HL-60/S4 treated with retinoic acid at 250 ng/mL for 4 days and 3 days (cell line): Measurements from ENCODE around the gene NMNAT2.
"Not testable (repeated sequence)": the region's sequence is repeated elsewhere in the genome, so short reads cannot be mapped to it uniquely, and the experiment has no call there.

ENCODE experiments used
- in situ Hi-C: fragments of 300-500 bp; cut with MboI; formaldehyde crosslinking; loops from 2 replicates; pipeline ENCODE4 v1.7.0; 2022; ENCODE audit warnings: low sequenced_read_pairs

The NMNAT2 gene

DNA sequence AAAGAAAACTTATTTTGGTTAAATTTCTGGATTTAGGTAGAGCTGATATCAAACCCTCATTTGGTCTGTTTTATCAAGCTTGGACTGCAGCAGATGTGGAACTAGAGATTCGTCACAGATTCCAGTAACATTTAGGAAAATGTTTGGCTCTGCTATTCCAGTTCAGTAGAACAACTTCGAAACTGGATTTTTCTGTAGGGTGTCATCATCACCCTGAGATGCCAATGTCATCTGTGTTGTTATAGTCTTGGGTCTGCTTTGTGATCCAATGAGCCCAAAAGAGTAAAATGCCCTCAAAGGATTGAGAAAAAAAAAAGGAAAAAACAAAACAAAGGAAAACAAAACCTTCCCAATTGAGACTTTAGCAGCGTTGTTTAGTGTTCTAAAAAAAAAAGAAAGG, 176.7 kb downstream of the NMNAT2 start:
- in situ Hi-C loops = no loop called here

DNA sequence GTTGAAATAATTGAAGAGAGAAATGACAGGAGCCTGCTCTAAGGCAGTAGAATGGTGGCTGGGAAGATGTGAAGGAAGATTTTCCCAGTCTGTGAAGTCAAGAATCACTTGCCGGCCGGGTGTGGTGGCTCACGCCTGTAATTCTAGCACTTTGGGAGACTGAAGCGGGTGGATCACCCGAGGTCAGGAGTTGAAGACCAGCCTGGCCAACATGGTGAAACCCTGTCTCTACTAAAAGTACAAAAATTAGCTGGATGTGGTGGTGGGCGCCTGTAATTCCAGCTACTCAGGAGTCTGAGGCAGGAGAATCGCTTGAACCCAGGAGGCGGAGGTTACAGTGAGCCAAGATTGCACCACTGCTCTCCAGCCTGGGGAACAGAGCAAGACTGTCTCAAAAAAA, 177.3 kb downstream of the NMNAT2 start:
- in situ Hi-C loops = not testable (repeated sequence)

DNA sequence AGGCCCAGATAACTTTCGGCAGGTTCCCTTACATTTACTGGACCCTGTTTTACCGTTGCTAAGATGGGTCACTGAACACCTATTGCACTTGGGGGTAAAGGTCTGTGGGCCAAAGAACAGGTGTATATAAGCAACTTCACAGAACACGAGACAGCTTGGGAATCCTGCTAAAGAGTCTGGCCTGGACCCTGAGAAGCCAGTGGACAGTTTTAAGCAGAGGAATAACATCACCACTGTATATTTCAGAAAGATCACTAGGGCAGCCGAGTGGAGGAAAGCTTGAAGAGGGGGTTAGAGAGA, 177.7 kb downstream of the NMNAT2 start:
- in situ Hi-C loops = no loop called here

DNA sequence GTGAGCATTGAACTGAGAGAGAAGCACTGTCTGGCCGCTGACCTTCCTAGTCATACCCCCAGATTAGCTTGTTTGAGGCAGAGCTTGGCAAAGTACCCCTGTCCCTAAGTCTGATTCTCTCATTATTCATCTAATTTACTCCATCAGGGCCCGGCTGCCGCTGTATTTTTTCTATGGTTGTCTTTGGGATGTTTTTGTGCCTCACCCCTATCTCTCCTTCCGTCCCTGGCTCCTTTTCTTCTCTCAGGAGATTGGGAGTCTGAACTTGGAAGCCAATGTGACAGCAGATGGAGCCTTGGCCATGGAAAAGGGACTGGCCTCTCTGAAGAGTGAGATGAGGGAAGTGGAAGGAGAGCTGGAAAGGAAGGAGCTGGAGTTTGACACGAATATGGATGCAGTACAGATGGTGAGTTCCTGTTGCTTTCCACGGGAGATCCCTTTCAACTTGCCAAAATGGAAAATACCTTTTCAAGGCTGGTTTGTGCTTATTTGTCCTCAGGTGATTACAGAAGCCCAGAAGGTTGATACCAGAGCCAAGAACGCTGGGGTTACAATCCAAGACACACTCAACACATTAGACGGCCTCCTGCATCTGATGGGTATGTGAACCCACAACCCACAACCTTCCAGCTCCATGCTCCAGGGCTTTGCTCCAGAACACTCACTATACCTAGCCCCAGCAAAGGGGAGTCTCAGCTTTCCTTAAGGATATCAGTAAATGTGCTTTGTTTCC, 178.2 kb downstream of the NMNAT2 start:
- in situ Hi-C loops = no loop called here

DNA sequence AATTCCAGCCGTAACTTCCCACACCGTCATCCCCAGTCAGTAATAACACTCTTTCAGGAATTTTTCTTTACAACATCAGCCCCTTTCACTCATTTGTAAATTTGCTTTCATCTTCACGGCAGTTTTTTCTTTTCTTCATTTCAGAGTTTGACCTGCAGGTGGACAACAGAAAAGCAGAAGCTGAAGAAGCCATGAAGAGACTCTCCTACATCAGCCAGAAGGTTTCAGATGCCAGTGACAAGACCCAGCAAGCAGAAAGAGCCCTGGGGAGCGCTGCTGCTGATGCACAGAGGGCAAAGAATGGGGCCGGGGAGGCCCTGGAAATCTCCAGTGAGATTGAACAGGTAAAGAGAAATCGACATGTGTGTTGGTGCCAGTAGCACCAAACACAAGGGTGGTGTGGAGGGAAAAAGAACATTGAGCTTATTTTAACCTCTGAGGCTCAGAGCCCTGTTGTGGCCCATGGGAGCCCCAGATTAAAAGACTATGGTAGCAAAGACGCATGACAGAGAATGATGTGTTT, 178.9 kb downstream of the NMNAT2 start:
- in situ Hi-C loops = no loop called here

DNA sequence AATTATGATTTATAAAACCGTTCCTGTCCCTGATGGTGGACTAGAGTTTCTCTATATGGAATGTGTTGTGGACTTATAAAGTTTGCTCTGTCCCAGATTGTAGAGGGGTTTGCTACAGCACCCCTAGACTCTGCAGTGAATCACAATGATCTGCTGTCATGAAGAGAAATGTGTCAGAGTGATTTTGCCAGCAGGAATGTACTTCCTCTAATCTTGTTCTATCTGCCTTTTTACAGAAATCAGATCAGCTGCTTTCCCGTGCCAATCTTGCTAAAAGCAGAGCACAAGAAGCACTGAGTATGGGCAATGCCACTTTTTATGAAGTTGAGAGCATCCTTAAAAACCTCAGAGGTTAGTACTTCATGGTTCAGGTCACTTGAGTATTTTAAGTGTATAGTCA, 180.1 kb downstream of the NMNAT2 start:
- in situ Hi-C loops = no loop called here

DNA sequence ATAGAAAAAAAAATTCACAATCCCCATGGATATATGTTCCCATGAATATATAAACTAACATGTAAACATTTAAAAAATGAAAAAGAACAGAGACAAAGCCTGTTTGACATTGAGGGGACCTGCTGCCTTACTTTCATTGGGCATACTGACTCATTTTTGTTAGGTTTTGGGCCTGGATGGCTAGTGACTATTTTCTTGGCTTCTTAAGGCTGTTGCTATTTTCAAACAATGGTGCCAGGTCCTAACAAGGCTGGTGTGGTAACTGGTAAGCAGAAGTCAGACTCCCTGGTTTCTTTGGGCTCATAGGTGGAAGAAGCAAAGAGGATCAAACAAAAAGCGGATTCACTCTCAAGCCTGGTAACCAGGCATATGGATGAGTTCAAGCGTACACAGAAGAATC, 181.1 kb downstream of the NMNAT2 start:
- in situ Hi-C loops = no loop called here

DNA sequence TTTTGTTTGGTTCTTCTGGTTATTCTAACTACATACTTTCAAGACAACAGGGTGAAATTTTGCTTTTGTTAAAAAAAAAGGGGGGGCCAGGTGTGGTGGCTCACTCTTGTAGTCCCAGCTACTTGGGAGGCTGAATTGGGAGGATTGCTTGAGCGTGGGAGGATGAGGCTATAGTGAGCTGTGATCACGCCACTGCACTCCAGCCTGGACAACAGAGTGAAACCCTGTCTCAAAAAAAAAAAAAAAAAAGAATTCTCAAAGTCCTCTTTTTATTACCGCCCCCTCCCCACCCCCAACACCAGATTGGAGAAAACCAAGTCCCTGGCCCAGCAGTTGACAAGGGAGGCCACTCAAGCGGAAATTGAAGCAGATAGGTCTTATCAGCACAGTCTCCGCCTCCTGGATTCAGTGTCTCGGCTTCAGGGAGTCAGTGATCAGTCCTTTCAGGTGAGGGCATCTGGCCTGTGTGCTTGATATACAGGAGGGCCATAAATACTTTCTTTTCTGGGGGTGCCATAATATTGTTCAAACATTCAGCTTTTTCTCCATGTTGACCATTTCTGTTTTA, 181.9 kb downstream of the NMNAT2 start:
- in situ Hi-C loops = no loop called here

DNA sequence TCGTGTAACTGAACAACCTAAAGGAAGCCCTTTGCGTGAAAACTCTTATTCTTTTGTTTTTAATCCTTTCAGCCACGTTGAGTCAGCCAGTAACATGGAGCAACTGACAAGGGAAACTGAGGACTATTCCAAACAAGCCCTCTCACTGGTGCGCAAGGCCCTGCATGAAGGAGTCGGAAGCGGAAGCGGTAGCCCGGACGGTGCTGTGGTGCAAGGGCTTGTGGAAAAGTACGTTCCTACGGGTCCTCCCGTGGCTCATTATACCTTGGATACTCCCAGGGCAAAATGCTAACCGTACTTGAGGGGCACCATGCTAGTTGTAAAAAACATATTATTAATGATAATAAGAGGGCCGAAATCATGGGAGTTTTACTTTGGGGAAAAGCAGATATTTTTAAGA, 182.7 kb downstream of the NMNAT2 start:
- in situ Hi-C loops = no loop called here

DNA sequence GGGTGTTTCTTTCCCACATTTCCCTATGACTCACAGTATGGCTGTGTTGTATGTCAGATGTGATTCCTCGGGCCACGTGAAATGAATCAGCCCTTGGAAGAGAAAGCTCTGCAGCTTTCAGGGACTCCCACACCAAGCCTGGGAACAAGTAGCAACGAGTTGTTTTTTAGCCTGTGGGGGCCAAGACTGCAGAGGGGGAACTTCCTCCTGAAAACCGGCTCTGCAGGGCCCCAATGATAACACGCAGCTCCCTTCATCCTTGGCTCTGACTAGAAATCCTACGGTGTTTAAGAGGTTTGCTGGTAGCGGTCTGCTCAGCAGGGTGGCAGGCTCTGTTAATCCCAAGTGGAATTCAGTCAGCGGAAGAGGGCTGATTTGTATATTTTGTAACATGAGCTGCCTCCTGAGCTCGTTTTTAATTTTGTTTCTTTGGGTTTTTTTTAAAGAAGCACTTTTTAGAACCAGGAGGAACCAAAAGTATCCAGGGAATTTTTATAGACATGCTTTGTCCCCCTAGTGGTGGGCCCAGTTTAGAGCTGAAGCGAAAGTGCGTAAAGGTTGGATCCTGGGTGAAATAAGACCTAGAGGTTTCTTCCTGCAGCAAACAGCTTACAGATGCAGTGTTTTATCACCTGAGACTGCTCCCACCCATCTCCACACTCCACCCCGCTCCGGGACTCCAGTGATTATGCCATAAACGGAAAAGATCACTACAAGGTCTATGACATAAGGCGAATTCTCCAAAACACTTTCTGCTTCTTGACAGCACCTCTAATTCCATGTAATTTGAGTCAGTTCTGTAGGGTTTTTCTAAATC, 183.3 kb downstream of the NMNAT2 start:
- in situ Hi-C loops = no loop called here

DNA sequence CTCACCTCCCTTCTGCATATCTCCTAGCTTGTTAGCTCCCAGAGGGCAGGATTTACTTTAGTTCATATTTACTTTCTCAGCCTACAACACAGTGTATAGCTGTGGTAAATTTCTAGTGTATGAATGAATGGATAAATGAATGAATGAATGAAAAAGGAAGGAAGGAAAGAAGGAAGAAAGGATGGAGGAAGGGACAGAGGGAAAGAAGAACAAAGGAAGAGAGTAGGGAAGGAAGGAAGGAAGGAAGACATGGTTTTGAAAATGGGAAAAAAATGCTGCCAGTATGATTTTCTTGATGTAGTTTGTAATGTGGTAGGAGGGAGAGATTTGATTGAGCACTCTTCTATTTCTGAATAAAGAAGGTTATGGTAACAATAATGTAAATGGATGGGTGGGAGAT, 185.1 kb downstream of the NMNAT2 start:
- in situ Hi-C loops = no loop called here

DNA sequence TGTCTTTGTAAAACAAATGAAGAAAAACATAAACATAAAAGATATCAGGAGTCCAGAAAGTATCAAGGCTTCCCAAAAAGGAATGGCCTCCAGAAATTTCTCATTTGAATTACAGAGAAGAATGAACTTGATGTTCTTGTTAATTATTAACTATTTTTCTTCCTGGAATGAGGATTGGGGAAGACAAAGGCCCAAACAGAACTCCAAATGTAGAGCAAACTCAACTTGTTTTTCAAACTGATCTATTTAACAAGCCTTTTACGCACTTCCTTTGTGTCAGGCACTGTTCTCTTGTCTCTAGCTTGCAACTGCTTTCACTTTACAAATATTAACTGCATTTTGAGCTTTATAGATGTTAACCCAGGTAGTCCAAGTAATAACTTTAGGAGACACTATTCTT, 186.6 kb downstream of the NMNAT2 start:
- in situ Hi-C loops = no loop called here

DNA sequence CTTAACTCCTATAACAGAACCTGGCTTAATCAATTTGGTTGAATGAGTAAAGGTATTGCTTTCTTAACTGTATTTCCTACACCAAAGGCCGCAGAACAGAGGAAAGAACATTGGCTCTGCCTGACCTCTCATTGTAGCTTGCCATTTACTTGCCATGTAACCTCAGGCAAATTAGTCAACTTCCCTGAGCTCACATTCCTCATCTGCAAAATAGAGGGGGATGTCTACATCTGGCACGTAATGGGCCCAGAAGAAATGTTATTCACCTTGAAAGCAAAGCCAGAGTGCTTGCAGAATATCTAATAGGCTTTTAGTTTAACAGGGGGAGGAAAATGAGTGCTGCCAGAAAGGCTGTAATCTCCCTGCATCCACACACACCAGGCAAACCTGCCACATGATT, 187.8 kb downstream of the NMNAT2 start:
- in situ Hi-C loops = no loop called here

DNA sequence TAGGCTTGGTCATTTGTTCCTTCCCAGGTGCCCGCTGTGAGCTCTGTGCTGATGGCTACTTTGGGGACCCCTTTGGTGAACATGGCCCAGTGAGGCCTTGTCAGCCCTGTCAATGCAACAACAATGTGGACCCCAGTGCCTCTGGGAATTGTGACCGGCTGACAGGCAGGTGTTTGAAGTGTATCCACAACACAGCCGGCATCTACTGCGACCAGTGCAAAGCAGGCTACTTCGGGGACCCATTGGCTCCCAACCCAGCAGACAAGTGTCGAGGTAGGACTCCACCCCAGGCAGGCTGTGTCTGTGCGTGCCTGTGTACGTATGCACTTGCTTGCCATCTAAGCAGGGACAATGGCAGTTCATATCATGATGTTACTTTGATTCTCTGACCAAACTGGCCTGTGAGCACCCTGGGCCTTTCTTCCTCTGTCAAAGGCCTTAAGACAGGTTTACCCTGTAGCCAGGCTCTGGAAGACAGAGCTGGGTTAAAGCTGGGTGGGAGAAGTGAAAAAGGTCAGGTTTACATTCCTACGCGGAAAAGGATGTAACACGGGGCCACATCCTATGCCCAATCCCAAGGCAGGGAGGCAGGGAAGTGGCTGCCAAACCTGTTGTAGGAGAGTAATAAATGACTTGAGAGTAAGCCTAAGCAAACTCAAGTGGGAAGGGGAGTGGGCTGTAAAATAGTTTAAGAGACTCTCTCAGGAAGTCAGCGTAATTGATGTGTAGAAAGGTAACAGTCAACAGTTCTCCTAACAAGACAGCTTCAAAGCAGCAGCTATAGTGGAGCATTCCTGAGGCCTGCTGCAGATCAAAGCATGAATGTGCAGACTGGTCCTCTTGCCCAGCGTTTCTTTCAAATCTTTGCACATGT, 189.6 kb downstream of the NMNAT2 start:
- in situ Hi-C loops = no loop called here

DNA sequence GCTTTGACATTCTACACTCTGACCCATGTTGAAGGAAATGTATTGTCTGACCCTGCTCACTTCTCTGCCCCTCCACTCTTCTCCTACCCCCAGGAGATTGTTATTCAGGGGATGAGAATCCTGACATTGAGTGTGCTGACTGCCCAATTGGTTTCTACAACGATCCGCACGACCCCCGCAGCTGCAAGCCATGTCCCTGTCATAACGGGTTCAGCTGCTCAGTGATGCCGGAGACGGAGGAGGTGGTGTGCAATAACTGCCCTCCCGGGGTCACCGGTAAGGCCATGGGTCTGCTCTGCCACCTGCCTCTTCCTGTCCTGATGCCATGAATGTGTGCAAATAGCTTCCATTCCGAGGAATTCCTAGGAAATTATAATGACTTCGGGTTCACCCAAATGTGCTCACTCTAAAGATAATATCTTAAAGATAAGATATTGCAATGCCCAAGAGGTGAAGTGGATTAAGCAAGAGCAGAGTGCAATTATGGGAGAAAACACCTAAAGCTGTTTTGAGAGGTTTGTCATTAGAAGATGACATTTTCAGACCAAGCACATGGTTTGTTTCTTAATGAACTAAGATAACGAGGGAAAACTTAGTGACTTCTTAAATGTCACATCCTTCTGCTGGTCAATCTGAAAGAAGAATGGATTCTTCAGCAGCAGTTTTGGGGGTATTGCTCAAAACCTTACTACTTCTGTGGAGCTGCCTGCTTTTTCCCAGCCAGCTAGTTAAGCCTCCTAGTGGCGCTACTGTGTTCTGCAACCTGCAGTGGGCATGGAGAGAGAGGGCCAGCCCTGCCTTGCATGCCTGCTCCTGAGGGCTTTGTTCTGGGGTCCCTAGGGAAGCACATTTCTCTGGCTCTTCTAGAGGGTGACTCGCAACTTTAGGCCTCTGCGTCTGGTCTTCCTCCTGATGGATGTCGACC, 190.5 kb downstream of the NMNAT2 start:
- in situ Hi-C loops = no loop called here

DNA sequence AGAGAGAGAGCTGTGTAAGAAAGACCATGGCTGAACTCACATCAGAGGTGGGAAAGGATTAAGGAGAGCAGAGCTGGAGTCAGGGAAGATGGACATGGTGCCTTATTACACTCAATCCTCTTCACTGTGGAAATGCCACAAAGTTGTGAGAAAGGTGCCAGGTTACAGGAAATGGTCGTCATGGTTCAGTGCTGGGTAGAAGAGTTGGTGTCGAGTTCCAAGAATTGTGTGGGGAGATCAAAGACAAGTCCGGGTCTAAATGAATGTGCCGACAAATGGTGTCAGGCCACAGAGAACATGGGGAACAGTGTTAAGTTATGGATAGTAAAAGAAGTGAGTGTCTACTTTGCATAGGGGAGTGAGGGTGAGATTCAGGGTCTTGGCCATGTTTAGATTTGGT, 191.2 kb downstream of the NMNAT2 start:
- in situ Hi-C loops = no loop called here

DNA sequence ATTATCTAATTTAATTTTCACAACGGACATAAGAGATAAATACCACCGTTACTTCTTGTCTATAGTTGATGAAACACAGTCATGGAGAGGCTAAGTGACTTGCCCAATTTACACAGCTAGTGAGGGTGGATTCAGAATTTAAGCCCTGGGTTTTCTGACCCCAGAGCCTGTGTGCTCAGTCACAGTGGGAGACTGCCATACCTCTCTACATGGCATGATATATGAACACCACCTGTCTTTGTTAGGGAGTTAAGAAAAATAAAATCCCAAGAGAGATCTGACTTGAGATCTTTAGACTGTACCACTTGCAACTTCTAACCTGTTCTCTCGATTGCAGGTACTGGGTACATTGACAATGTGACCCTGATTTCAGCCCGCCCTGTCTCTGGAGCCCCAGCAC, 191.8 kb downstream of the NMNAT2 start:
- in situ Hi-C loops = no loop called here

DNA sequence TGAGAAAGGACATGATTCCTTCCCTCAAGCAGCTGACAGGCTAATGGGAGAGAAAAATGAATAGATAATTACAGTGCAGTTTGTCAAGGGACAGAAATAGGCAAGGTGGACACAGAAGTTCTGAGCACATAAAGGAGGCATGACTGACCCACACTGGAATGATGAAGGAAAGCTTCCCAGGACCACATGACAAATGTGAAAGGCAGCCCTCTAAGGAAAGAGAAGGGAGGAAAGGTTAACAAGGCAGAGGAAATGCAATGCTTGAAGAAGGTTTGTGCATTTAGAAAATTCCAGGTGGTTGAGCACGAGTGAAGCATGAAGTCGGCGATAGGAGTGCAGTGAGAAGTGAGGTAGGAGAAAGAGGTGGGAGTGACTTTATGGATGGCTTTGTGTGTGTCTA, 194.7 kb downstream of the NMNAT2 start:
- in situ Hi-C loops = loop anchor here (25.0 kb wide), 1 partner anchor 261 kb away; the partner anchor contains the start of gene SHCBP1L

DNA sequence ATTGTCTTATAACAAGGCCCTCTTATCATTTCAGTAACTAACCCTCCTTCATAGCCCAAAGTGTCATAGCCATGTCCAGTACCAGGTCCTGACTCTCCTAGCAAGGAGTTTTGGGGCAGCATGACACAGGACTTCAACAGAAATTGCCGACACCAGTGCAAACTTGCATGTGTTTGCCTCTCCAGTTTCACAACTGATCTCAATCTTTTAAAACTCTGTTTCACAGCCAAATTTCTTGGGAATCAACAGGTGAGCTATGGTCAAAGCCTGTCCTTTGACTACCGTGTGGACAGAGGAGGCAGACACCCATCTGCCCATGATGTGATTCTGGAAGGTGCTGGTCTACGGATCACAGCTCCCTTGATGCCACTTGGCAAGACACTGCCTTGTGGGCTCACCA, 195.3 kb downstream of the NMNAT2 start:
- in situ Hi-C loops = loop anchor here (25.0 kb wide), 1 partner anchor 261 kb away; the partner anchor contains the start of gene SHCBP1L

DNA sequence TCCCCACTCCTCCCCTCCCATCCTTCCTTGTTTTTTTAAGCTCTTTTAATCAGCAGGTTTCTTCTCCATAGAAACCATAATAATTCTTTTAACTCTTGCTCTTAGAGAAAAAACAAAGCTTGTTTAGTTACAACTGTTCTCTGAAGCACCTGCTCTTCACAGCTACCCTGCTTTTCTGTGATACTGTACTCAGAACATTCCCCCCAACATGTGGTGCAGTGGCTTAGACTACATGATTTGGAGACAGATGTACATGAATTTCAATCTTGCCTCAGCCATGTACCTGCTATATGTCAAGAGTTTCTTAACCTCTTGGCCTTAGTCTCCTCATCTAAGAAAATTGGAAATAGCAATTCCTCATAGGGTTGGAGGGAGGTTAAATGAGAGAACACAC, 198.6 kb downstream of the NMNAT2 start:
- in situ Hi-C loops = loop anchor here (25.0 kb wide), 1 partner anchor 257 kb away; the partner anchor contains the start of gene SHCBP1L
